Neural progenitor cell (in vitro differentiated cells): ENCODE measurements around the gene CLIC4. TPM values are rescaled to one million over a fixed set of nuclear protein-coding genes. Genes with fewer than 3 reads are reported as not detected.

Source experiments
- DNase-seq: peaks from one replicate; pipeline ENCODE4 v3.0.0-alpha.2; 2016; ENCODE audit warnings: low spot score
- H2AFZ ChIP-seq: fragments of 200-600 bp; sonication (generic); replicated peaks from 2 replicates; pipeline ENCODE4 v1.6.1; 2016; ENCODE audit warnings: antibody characterized with exemption
- H3F3A ChIP-seq: fragments of 200-600 bp; sonication (generic); 2 replicates; pipeline ENCODE4 v1.6.1; 2016; ENCODE audit warnings: antibody characterized with exemption, low read depth
- H3K27ac ChIP-seq: fragments of 200-600 bp; sonication (generic); 2 replicates; pipeline ENCODE4 v1.5.1; 2016; ENCODE audit warnings: mild to moderate bottlenecking
- H3K27me3 ChIP-seq: fragments of 200-600 bp; sonication (generic); 2 replicates; pipeline ENCODE4 v1.6.1; 2016; ENCODE audit warnings: mild to moderate bottlenecking, moderate library complexity
- H3K36me3 ChIP-seq: fragments of 200-600 bp; sonication (generic); 2 replicates; pipeline ENCODE4 v1.5.1; 2016
- H3K4me1 ChIP-seq: fragments of 200-600 bp; sonication (generic); 2 replicates; pipeline ENCODE4 v1.6.1; 2016; ENCODE audit warnings: mixed run types
- H3K4me2 ChIP-seq: fragments of 200-600 bp; sonication (generic); 2 replicates; pipeline ENCODE4 v1.6.1; 2016
- H3K4me3 ChIP-seq: fragments of 200-600 bp; sonication (generic); 2 replicates; pipeline ENCODE4 v1.5.1; 2016
- H3K79me2 ChIP-seq: fragments of 200-600 bp; sonication (generic); 2 replicates; pipeline ENCODE4 v1.6.1; 2016; ENCODE audit warnings: low read depth
- H3K9ac ChIP-seq: fragments of 200-600 bp; sonication (generic); 2 replicates; pipeline ENCODE4 v1.6.1; 2016
- H3K9me3 ChIP-seq: fragments of 200-600 bp; sonication (generic); 2 replicates; pipeline ENCODE4 v1.5.1; 2016; ENCODE audit warnings: low read depth
- H4K20me1 ChIP-seq: fragments of 200-600 bp; sonication (generic); 2 replicates; pipeline ENCODE4 v1.6.1; 2016; ENCODE audit warnings: low read depth
- H3K27ac Mint-ChIP-seq: 3 replicates; pipeline ENCODE4 v1.8.0; 2021; ENCODE audit warnings: mixed read lengths
- H3K27me3 Mint-ChIP-seq: 2 replicates; pipeline ENCODE4 v1.8.0; 2022; ENCODE audit warnings: low read depth, mild to moderate bottlenecking, inconsistent platforms, moderate library complexity, mixed read lengths; ENCODE audit not compliant: insufficient read depth
- H3K36me3 Mint-ChIP-seq: 3 replicates; pipeline ENCODE4 v1.8.0; 2021; ENCODE audit warnings: mixed read lengths
- H3K4me1 Mint-ChIP-seq: 3 replicates; pipeline ENCODE4 v1.8.0; 2021; ENCODE audit warnings: mixed read lengths
- H3K4me3 Mint-ChIP-seq: 3 replicates; pipeline ENCODE4 v1.8.0; 2021; ENCODE audit warnings: mild to moderate bottlenecking, moderate library complexity, mixed read lengths
- H3K9me3 Mint-ChIP-seq: 3 replicates; pipeline ENCODE4 v1.8.0; 2020; ENCODE audit warnings: mixed read lengths
- EZH2 ChIP-seq: fragments of 200-600 bp; sonication (generic); IDR thresholded peaks from 2 replicates; pipeline ENCODE4 v1.6.1; 2017; ENCODE audit warnings: antibody characterized with exemption, mild to moderate bottlenecking, moderate library complexity
- EZH2phosphoT487 ChIP-seq: fragments of 200-600 bp; sonication (generic); IDR thresholded peaks from 2 replicates; pipeline ENCODE4 v1.6.1; 2017; ENCODE audit warnings: antibody characterized with exemption
- total RNA-seq: library from RNA; depleted of rRNA; stranded (reverse); fragments of >200 nt; gene quantifications from 2 replicates; pipeline ENCODE4 v1.2.3, GENCODE V29; 2015; ENCODE audit warnings: low replicate concordance
- TF ChIP-seq, protein P1 (sequence below): fragments of 200-600 bp; sonication (generic); IDR thresholded peaks from 2 replicates; pipeline ENCODE4 v1.5.1; 2017; ENCODE audit warnings: antibody characterized with exemption, mild to moderate bottlenecking

The CLIC4 gene
- total RNA-seq, 1 donor from 2014 or later = 263 TPM

DNA sequence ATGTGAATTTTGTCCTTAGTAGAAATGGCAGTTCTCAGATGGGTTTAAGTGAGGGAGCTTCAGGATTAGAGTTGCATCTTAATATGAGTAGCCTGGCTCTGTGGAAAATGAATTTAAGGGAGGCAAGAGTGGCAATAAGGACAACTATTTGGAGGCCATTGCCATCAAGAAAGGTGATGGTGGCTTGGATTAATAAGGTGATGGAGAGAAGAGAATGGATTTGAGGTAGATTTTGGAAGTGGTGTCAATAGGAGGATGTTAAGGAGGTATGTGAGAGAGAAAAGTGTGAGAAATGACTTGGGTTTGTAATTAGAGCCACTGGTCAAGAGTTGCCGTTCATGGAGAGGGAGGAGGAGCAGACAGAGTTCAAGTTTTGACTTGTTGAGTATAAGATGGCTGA, 16.3 kb downstream of the CLIC4 start:
- H4K20me1 ChIP-seq = peaks cover 74% of the 10 kb centered on the region
- no peaks in the 10 kb centered on the region for H3F3A ChIP-seq
- H3K27me3 ChIP-seq = no peaks in the 10 kb centered on the region
- H3K4me2 ChIP-seq = no peak overlapping the region
- H3K9me3 ChIP-seq = no peaks in the 10 kb centered on the region
- no peak overlapping the region for H2AFZ ChIP-seq
- H3K36me3 ChIP-seq = no peaks in the 10 kb centered on the region
- H3K27ac Mint-ChIP-seq = no peak overlapping the region
- TF ChIP-seq EZH2phosphoT487 = no peak
- TF ChIP-seq, protein P1, sequence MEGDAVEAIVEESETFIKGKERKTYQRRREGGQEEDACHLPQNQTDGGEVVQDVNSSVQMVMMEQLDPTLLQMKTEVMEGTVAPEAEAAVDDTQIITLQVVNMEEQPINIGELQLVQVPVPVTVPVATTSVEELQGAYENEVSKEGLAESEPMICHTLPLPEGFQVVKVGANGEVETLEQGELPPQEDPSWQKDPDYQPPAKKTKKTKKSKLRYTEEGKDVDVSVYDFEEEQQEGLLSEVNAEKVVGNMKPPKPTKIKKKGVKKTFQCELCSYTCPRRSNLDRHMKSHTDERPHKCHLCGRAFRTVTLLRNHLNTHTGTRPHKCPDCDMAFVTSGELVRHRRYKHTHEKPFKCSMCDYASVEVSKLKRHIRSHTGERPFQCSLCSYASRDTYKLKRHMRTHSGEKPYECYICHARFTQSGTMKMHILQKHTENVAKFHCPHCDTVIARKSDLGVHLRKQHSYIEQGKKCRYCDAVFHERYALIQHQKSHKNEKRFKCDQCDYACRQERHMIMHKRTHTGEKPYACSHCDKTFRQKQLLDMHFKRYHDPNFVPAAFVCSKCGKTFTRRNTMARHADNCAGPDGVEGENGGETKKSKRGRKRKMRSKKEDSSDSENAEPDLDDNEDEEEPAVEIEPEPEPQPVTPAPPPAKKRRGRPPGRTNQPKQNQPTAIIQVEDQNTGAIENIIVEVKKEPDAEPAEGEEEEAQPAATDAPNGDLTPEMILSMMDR = no peak
- no peak for TF ChIP-seq EZH2
- H3K27ac ChIP-seq = no peak overlapping the region
- H3K4me1 ChIP-seq = peaks cover 10% of the 10 kb centered on the region
- no peaks in the 10 kb centered on the region for H3K9me3 Mint-ChIP-seq
- H3K9ac ChIP-seq = no peak overlapping the region
- H3K36me3 Mint-ChIP-seq = peaks cover 7% of the 10 kb centered on the region
- peaks cover 100% of the 10 kb centered on the region for H3K79me2 ChIP-seq
- no peaks in the 10 kb centered on the region for H3K27me3 Mint-ChIP-seq
- H3K4me3 Mint-ChIP-seq = no peak overlapping the region
- peaks cover 9% of the 10 kb centered on the region for H3K4me1 Mint-ChIP-seq
- no peak overlapping the region for H3K4me3 ChIP-seq
- DNase-seq = no peak

DNA sequence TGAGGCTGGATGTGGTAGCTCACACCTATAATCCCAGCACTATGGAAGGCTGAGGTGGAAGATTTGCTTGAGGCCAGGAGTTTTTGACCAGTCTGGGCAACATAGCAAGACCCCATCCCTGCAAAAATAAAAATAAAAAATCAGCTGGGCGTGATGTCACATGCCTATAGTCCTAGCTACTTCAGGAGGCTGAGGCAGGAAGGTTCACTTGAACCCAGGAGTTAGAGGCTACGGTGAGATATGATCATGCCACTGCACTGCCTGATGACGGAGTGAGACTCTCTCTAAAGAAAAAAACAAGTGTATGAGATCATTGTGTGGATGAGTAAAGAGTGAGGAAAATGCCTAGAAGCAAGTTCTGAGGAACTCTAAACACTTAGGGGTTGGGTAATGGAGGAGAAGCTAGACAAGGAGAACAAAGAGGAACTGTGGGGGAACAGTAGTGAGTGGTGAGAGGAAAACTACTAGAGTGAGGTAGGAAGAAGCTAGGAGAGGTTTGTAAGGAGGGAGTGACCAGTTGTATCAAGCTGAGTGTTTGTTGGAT, 17.0 kb downstream of the CLIC4 start:
- H3K9ac ChIP-seq = no peak overlapping the region
- H3K4me2 ChIP-seq = no peak overlapping the region
- TF ChIP-seq EZH2 = no peak
- TF ChIP-seq, protein P1 = no peak
- no peak for TF ChIP-seq EZH2phosphoT487
- no peak overlapping the region for H3K27ac ChIP-seq
- H2AFZ ChIP-seq = no peak overlapping the region
- H4K20me1 ChIP-seq = peaks cover 71% of the 10 kb centered on the region
- no peaks in the 10 kb centered on the region for H3F3A ChIP-seq
- no peak overlapping the region for H3K4me3 ChIP-seq
- no peak overlapping the region for H3K27ac Mint-ChIP-seq
- DNase-seq = no peak
- peaks cover 10% of the 10 kb centered on the region for H3K4me1 ChIP-seq
- H3K36me3 Mint-ChIP-seq = peaks cover 6% of the 10 kb centered on the region
- H3K27me3 ChIP-seq = no peaks in the 10 kb centered on the region
- H3K79me2 ChIP-seq = peaks cover 100% of the 10 kb centered on the region
- H3K27me3 Mint-ChIP-seq = no peaks in the 10 kb centered on the region
- no peaks in the 10 kb centered on the region for H3K9me3 Mint-ChIP-seq
- H3K4me3 Mint-ChIP-seq = no peak overlapping the region
- peaks cover 9% of the 10 kb centered on the region for H3K4me1 Mint-ChIP-seq
- H3K9me3 ChIP-seq = no peaks in the 10 kb centered on the region
- H3K36me3 ChIP-seq = no peaks in the 10 kb centered on the region

DNA sequence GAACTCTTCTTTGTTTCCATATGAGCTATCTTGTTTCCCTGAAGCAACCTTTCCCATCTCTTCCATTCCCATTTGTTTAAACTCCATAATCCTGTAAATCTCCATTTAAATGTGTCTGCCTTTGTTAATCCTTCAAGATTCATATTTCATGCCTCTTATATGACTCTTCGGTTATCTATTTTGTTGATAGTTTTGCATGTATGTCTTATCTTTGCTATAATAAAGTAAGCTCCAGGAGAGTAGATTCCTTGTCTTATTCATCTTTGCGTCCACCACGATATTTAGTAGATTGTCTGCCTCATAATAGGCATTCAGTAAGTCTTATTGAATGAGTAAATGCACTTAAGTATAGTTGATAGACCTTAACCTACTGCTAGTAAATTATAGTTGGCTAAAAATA, 18.4 kb downstream of the CLIC4 start:
- no peak overlapping the region for H3K27ac Mint-ChIP-seq
- no peak for DNase-seq
- no peaks in the 10 kb centered on the region for H3F3A ChIP-seq
- peaks cover 9% of the 10 kb centered on the region for H3K4me1 Mint-ChIP-seq
- no peak overlapping the region for H3K4me3 Mint-ChIP-seq
- H3K9me3 ChIP-seq = no peaks in the 10 kb centered on the region
- H4K20me1 ChIP-seq = peaks cover 64% of the 10 kb centered on the region
- no peaks in the 10 kb centered on the region for H3K36me3 ChIP-seq
- peaks cover 100% of the 10 kb centered on the region for H3K79me2 ChIP-seq
- no peak overlapping the region for H2AFZ ChIP-seq
- no peak overlapping the region for H3K9ac ChIP-seq
- H3K9me3 Mint-ChIP-seq = no peaks in the 10 kb centered on the region
- no peaks in the 10 kb centered on the region for H3K27me3 Mint-ChIP-seq
- H3K4me2 ChIP-seq = no peak overlapping the region
- TF ChIP-seq EZH2 (no peak), EZH2phosphoT487 (no peak)
- TF ChIP-seq, protein P1 = no peak
- H3K4me3 ChIP-seq = no peak overlapping the region
- peaks cover 10% of the 10 kb centered on the region for H3K4me1 ChIP-seq
- H3K36me3 Mint-ChIP-seq = peaks cover 5% of the 10 kb centered on the region
- no peaks in the 10 kb centered on the region for H3K27me3 ChIP-seq
- H3K27ac ChIP-seq = no peak overlapping the region
